IMR-90 (cell line): ENCODE results near the gene DHX9. TPM values are rescaled to one million over a fixed set of nuclear protein-coding genes. Genes with fewer than 3 reads are reported as not detected.

Source experiments
- ATAC-seq: fragments of 200-7000 bp; cut with Tn5 transposase; 2 replicates; pipeline ENCODE4 v1.9.1; 2020; ENCODE audit warnings: low read depth, mild to moderate bottlenecking, moderate library complexity
- BruUV-seq: library from RNA; stranded (reverse); fragments of 400-500 nt; replicated peaks from 2 replicates; lab custom pipeline; 2021; lab: Mats Ljungman, UMichigan
- CTCF ChIA-PET: fragments of 300-600 bp; formaldehyde crosslinking; extraction: SDS; loops from one replicate; lab custom pipeline; 2021; ENCODE audit warnings: antibody characterized with exemption; lab: Yijun Ruan, JAX
- POLR2A ChIA-PET: fragments of 300-600 bp; sonication (Branson Sonifier 250); formaldehyde crosslinking; loops from one replicate; lab custom pipeline; 2022; ENCODE audit warnings: antibody characterized with exemption; ENCODE audit not compliant: unreplicated experiment; lab: Charles Lee
- DNase-seq: peaks from one replicate; pipeline ENCODE4 v3.0.0; 2013
- H2AFZ ChIP-seq: replicated peaks from 2 replicates; pipeline ENCODE3; 2013; ENCODE audit warnings: low read length, mild to moderate bottlenecking; ENCODE audit not compliant: poor library complexity
- H2AK5ac ChIP-seq: 2 replicates; pipeline ENCODE4 v1.6.1; 2013; ENCODE audit warnings: low read depth, low read length, inconsistent platforms
- H2AK9ac ChIP-seq: replicated peaks from 2 replicates; pipeline ENCODE3; 2013; ENCODE audit warnings: mild to moderate bottlenecking, low read depth, low read length, moderate library complexity; ENCODE audit not compliant: poor library complexity
- H2BK120ac ChIP-seq: 2 replicates; pipeline ENCODE4 v1.6.1; 2013; ENCODE audit warnings: low read depth, low read length, inconsistent platforms
- H2BK15ac ChIP-seq: 3 replicates; pipeline ENCODE4 v1.6.1; 2013; ENCODE audit warnings: low read depth, low read length, inconsistent platforms
- H2BK20ac ChIP-seq: 2 replicates; pipeline ENCODE4 v1.6.1; 2013; ENCODE audit warnings: low read depth, mild to moderate bottlenecking, inconsistent platforms, low read length, moderate library complexity
- H2BK5ac ChIP-seq: 2 replicates; pipeline ENCODE4 v1.6.1; 2013; ENCODE audit warnings: mild to moderate bottlenecking, low read depth, low read length, inconsistent platforms; ENCODE audit not compliant: poor library complexity, severe bottlenecking
- H3K14ac ChIP-seq: replicated peaks from 2 replicates; pipeline ENCODE4 v1.6.1; 2013; ENCODE audit warnings: low read depth, low read length, inconsistent platforms
- H3K18ac ChIP-seq: 2 replicates; pipeline ENCODE4 v1.6.1; 2013; ENCODE audit warnings: low read depth, low read length, control low read depth
- H3K23ac ChIP-seq: 2 replicates; pipeline ENCODE4 v1.6.1; 2013; ENCODE audit warnings: low read depth, low read length, inconsistent platforms
- H3K27ac ChIP-seq: 2 replicates; pipeline ENCODE4 v1.5.1; 2013; ENCODE audit warnings: mild to moderate bottlenecking, control low read depth, low read length; ENCODE audit not compliant: insufficient read depth
- H3K27me3 ChIP-seq: 2 replicates; pipeline ENCODE4 v1.6.1; 2013; ENCODE audit warnings: low read length; ENCODE audit not compliant: control insufficient read depth, insufficient read depth
- H3K36me3 ChIP-seq: 2 replicates; pipeline ENCODE4 v1.6.1; 2013; ENCODE audit warnings: low read length, mixed read lengths; ENCODE audit not compliant: control insufficient read depth, insufficient read depth
- H3K4ac ChIP-seq: 2 replicates; pipeline ENCODE4 v1.6.1; 2013; ENCODE audit warnings: low read depth, low read length, inconsistent platforms
- H3K4me1 ChIP-seq: 2 replicates; pipeline ENCODE4 v1.6.1; 2013; ENCODE audit warnings: low read length, mixed read lengths; ENCODE audit not compliant: control insufficient read depth, insufficient read depth
- H3K4me2 ChIP-seq: 2 replicates; pipeline ENCODE4 v1.6.1; 2013; ENCODE audit warnings: low read depth, mild to moderate bottlenecking, control low read depth, low read length, moderate library complexity
- H3K4me3 ChIP-seq: 2 replicates; pipeline ENCODE4 v1.5.1; 2013; ENCODE audit warnings: low read depth, mild to moderate bottlenecking, control low read depth, low read length, moderate library complexity; ENCODE audit not compliant: insufficient read depth
- H3K56ac ChIP-seq: 2 replicates; pipeline ENCODE4 v1.6.1; 2013; ENCODE audit warnings: low read length, inconsistent platforms; ENCODE audit not compliant: insufficient read depth; ENCODE audit errors: extremely low read depth
- H3K79me1 ChIP-seq, 2 experiments: 2 replicates each; pipeline ENCODE4 v1.6.1; 2013; ENCODE audit warnings: low read length in 2 of 2, inconsistent platforms in 1 of 2, low read depth in 1 of 2
- H3K9ac ChIP-seq: 2 replicates; pipeline ENCODE4 v1.6.1; 2013; ENCODE audit warnings: low read depth, low read length, control low read depth
- H3K9me1 ChIP-seq: 2 replicates; pipeline ENCODE4 v1.6.1; 2013; ENCODE audit warnings: low read length, inconsistent platforms; ENCODE audit not compliant: insufficient read depth
- H3K9me3 ChIP-seq: 2 replicates; pipeline ENCODE4 v1.6.1; 2013; ENCODE audit warnings: low read length; ENCODE audit not compliant: control insufficient read depth, insufficient read depth
- H4K20me1 ChIP-seq: 2 replicates; pipeline ENCODE4 v1.6.1; 2013; ENCODE audit warnings: low read length, inconsistent platforms; ENCODE audit not compliant: insufficient read depth
- H4K5ac ChIP-seq: 2 replicates; pipeline ENCODE4 v1.6.1; 2013; ENCODE audit warnings: mild to moderate bottlenecking, low read depth, low read length, control low read depth
- H4K8ac ChIP-seq, 2 experiments: 2 replicates each; pipeline ENCODE4 v1.6.1; 2013; ENCODE audit warnings: low read depth in 2 of 2, low read length in 2 of 2, control low read depth in 1 of 2, inconsistent platforms in 1 of 2
- H4K91ac ChIP-seq: 2 replicates; pipeline ENCODE4 v1.6.1; 2013; ENCODE audit warnings: low read depth, low read length, inconsistent platforms; ENCODE audit not compliant: insufficient read depth
- MAFK ChIP-seq: IDR thresholded peaks from 2 replicates; pipeline ENCODE4 v1.6.1; 2012; ENCODE audit warnings: low read depth, low read length, improper control_type of control experiment
- WGBS, 2 experiments: methylation state at CpG; one replicate each; pipeline versions ENCODE4 v1.1.5 to v1.1.7; 2013; ENCODE audit warnings: missing lambda C conversion rate in 2 of 2; ENCODE audit not compliant: insufficient read length in 1 of 2; ENCODE audit errors: extremely low coverage in 2 of 2; 5-methylcytosine and 5-hydroxymethylcytosine counted together
- dilution Hi-C: fragments of 300-500 bp; cut with HindIII; formaldehyde crosslinking; loops from one replicate; pipeline ENCODE4 v1.14.3; 2018; ENCODE audit warnings: low sequenced_read_pairs; ENCODE audit not compliant: unreplicated experiment
- in situ Hi-C: fragments of 300-500 bp; cut with MboI; formaldehyde crosslinking; loops from 3 replicates; pipeline ENCODE4 v1.14.3; 2019; ENCODE audit warnings: low sequenced_read_pairs, inconsistent platforms, mixed read lengths
- intact Hi-C: fragments of 100-400 bp; cut with micrococcal nuclease; formaldehyde crosslinking; loops from 2 replicates; pipeline ENCODE4 v1.10.0; 2022
- polyA plus RNA-seq, 3 experiments: library from polyadenylated mRNA; depleted of rRNA; stranded (reverse); fragments of >200 nt; gene quantifications; 2 replicates each; pipeline ENCODE4 v1.2.3, GENCODE V29; 2012; ENCODE audit warnings: low replicate concordance in 1 of 3
- total RNA-seq: library from RNA; depleted of rRNA; stranded (reverse); fragments of >200 nt; gene quantifications from 2 replicates; pipeline ENCODE4 v1.2.3, GENCODE V29; 2012

Gene DHX9
- total and polyA plus RNA-seq, 2 of the 4 experiments (the other 2 are of a cell fraction) = 119 to 211 TPM

- H3K79me1 ChIP-seq = no peaks in the 10 kb centered on the region
- BruUV-seq = no TSS peak
- no peak for TF ChIP-seq MAFK
- no peak overlapping the region for H2BK15ac ChIP-seq
- ATAC-seq = no peak
- dilution Hi-C loops (no loop called here), intact Hi-C loops (no loop called here), in situ Hi-C loops (no loop called here)
- H4K8ac ChIP-seq = no peak overlapping the region
- no peak overlapping the region for H3K18ac ChIP-seq
- H2AK9ac ChIP-seq = no peak overlapping the region
- CTCF ChIA-PET = interaction anchor here (0.6 kb wide), 1 partner anchor 203 kb away, joined by 3 read pairs; no protein-coding TSS in a partner anchor
- no peak overlapping the region for H2BK120ac ChIP-seq
- H3K4me3 ChIP-seq = no peak overlapping the region
- POLR2A ChIA-PET = no interaction called here
- no peaks in the 10 kb centered on the region; the same call in 1 of the 2 replicates for H3K9me1 ChIP-seq
- no peaks in the 10 kb centered on the region for H3K9me3 ChIP-seq
- no peak for DNase-seq
- H2BK5ac ChIP-seq = no peak overlapping the region
- H4K91ac ChIP-seq = no peak overlapping the region
- no peaks in the 10 kb centered on the region for H3K4me1 ChIP-seq
- no peak overlapping the region for H2AFZ ChIP-seq
- no peak overlapping the region for H3K14ac ChIP-seq
- H2BK20ac ChIP-seq = no peak overlapping the region
- no peak overlapping the region for H3K4ac ChIP-seq
- no peaks in the 10 kb centered on the region for H4K20me1 ChIP-seq
- no peak overlapping the region for H2AK5ac ChIP-seq
- WGBS, 2 experiments = no CpG with 5 or more reads among the region's 3 CpGs
- H3K23ac ChIP-seq = no peak overlapping the region
- no peaks in the 10 kb centered on the region for H3K36me3 ChIP-seq
- no peak overlapping the region for H3K4me2 ChIP-seq
- H3K27ac ChIP-seq = no peak overlapping the region
- H3K56ac ChIP-seq = no peak overlapping the region
- no peak overlapping the region for H3K9ac ChIP-seq
- no peak overlapping the region for H4K5ac ChIP-seq
- H3K27me3 ChIP-seq = peaks cover 1% of the 10 kb centered on the region; the same call in 1 of the 2 replicates
Measured at GRCh38 chr1:182809414-182809957, 29.7 kb upstream of the DHX9 start.
